Right kidney (tissue), 1 donor: ENCODE results near the gene MEI1.

ENCODE experiments used
- DNase-seq: peaks from one replicate; pipeline ENCODE4 v3.0.0-alpha.2; 2016

MEI1 gene

GRCh38 chr22:41742918-41743317 lies 43.6 kb downstream of the MEI1 start:
- no peak for DNase-seq

DNA sequence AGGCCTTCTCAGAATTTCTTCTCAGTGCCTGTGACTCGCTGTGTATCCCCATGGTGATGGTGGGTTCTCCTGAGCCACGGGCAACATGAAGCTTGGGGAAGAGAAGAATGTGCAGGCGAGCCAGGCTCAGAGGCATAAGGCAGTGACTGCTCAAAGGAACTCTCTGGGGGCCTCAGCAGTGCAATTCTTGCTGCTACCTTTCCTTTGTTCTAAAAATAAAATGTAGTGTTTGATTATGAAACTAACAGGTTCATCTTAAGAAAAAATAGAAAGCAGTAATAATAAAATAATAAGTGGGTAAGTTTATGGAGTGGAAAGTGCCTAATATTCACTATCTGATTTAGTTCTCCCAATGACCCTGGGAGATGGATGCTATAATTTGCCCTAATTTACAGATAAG lies 46.7 kb downstream of the MEI1 start:
- DNase-seq: no peak

DNA sequence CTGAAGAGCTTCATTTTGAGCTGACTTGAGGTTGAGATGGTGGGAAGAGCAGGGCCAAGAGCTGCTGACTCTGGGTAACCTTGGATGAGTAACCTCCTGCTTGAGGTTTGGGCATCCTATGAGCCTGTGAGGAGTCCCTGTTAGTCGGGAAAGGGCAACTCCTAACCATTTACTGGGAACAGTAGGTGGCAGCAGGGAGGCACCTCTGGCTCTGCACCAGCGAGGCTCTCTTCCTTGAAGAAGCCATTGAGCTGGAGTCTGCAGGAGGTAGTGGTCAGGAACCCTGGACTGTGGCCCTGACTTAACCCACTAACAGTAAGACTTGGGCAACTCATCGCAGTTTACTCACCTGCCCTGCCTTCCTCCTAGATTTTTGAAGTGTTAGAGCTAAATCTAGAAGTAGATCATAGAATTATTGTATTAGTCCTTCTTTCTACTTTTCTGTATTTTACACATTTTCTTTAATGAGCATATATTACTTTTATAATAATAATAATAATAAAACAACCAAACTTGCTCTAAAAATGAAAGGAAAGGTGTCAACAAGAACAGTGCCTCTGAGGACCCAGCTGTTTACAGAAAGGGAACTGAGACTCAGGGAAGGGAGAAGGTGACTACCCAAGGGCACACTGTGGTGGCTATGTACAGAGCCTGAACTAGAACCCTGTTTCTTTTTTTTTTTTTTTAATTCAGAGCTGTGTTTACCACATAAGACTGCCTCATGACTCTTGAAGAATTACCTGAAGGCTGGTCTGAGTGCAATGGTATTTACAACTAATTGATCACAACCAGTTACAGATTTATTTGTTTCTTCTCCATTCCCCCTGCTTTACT lies 47.5 kb downstream of the MEI1 start:
- DNase-seq: peak; percentile 42

DNA sequence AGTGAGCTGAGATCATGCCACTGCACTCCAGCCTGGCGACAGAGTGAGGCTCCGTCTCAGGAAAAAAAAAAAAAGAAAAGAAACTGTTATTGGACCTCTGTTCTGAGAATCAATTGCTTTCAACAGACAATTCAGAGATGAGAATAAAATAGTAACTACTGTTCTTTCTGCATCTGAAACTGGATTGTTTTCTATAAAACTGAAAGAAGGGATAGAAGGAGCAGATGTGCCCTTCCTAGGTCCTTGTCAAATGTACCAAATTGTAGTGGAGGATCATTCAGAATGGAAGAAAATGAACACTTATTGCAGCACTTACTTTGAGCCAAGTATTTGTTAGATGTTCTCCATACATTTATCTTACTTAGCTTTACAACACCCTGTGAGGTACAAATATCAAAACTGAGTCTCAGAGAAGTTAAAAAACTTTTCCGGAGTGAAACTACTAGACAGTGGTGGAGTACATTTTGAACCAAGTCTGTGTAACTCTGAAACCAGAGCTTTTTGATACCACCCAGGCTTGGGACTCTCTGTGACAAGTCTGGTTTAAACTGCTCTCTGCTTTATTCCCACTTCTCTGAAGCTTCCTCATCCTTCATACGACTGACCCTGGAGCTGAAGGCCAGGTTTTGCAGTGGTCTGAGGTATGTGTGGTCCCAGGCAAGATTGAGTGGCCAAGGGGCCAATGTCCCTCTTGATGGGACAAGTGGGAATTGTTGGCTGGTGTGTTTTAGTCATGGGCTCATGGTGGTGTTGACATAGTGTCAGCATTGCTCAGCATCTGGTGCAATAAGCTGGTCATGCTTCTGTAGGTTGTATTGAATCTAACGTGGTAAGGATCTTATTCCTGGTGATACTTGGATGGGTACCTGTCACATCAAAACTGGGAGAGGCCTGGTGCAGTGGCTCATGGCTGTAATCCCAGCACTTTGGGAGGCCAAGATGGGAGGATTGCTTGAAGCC lies 53.0 kb downstream of the MEI1 start:
- DNase-seq: no peak

- no peak for DNase-seq
Measured at GRCh38 chr22:41753984-41754383, 54.7 kb downstream of the MEI1 start.

- no peak for DNase-seq
Measured at GRCh38 chr22:41757502-41757901, 58.2 kb downstream of the MEI1 start.

DNA sequence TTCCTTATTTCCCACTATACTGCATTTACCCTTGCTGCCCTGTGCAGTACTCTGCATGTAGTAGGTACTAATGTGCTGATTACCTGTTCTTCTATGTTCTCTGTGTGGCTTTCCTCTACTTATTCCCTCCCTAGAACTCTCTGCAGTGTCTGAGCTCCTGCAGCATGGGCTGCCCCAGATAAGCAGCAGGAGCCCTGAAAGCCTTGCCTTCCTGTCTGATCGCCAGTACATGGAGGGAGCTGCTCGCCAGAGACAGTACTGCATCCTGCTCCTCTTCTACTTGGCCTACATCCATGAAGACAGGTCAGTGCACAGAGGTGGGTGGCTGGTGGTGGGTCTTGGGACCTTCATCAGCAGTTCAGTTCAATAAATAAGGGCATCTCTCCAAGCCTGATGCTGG lies 58.9 kb downstream of the MEI1 start:
- no peak for DNase-seq

DNA sequence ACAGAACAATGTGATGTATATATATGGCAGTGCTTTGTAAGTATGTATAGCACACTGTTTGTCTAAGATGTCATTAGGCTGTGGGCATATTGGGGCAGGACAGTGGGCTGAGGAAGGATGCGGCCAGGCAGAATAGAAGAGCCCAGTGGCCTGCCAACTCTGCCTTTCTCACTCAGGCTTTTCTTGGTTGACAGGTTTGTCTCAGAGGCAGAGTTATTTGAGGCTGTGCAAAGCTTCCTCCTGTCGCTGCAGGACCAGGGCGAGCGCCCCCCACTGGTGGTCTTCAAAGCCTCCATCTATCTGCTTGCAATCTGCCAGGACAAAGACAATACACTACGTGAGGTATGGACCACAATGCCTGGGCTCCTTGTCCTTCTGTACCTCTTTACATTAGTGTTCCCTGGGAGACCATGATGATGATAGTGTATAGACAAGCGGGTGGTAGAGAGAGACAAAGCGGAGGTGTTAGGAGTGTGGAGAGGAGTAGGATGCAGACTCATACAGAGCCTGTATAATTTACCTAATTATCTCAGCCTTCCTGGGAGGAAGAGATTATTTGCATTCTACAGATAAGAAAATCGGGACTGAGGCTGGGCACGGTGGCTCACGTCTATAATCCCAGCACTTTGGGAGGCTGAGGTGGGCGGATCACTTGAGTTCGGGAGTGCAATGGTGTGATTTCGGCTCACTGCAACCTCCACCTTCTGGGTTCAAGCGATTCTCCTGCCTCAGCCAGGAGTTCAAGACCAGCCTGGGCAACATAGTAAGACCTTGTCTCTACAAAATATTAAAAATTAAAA lies 63.9 kb downstream of the MEI1 start:
- no peak for DNase-seq

DNA sequence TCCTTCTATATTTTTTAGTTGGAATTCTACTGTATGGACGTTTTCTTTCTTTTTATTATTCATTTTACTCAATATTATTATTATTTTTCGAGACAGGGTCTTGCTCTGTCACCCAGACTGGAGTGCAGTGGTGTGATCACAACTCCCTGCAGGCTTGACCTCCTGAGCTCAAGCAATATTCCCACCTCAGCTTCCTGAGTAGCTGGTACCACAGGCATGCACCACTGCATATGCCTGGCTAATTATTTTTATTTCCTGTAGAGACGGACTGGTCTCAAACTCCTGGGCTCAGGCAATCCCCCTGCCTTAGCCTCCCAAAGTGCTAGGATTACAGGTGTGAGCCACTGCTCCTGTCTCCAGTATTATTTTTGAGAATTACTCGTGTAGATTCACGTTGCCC lies 67.2 kb downstream of the MEI1 start:
- DNase-seq: no peak

DNA sequence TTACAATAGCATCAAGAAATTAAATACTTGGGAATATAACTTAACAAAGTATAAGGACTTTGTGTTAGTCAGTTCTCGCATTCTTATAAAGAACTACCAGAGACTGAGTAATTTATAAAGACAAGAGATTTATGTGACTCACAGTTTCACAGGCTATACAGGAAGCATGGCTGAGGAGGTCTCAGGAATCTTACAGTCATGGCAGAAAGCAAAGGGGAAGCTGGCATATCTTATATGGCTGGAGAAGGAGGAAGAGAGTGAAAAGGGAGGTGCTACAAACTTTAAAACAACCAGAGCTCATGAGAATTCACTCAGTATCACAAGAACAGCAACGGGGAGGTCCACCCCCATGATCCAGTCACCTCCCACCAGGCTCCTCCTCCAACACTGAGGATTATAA lies 69.1 kb downstream of the MEI1 start:
- no peak for DNase-seq

DNA sequence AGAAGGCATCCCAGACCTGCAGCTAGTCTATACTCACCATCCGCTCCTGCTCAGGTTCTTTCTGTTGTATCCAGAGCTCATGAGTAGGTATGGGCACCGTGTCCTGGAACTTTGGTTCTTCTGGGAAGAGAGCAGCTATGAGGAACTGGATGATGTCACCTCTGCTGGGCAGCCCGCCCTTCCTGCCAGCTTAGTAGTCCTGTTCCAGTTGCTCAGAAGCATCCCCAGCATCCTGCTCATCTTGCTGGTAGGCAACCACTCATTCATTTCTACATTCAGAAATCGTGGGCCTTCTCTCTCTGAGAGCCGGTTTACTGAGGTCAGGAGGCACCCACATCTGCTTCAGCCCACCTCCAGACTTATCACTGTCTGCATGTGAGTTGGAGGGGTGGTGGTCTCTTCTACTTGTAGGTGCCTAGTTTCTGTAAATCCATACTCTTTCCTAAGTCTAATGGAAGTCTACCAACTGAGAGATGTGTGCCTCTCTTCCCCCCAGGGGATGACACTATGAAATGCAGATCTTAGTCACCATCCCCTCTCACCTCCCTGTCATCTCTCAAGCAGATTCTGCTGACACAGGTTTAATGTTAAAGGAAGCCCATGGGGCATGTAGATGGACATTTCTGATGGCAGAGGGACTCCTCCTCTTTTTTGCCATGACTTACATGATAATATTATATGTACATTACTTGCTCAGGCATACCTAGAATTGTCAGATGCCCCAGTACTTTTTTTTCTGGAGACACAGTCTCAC lies 71.6 kb downstream of the MEI1 start:
- DNase-seq: no peak

DNA sequence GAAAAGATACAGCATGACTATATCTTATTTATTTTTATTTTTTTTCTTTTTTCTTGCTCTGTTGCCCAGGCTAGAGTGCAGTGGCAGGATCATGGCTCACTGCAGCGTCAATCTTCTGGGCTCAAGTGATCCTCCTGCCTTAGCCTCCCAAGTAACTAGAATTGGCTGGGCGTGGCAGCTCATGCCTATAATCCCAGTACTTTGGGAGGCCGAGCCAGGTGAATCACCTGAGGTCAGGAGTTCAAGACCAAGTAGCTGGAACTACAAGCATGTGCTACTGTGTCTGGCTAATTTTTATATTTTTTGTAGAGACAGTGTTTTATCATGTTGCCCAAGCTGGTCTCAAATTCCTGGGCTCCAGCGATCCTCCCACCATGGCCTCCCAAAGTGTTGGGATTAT lies 72.9 kb downstream of the MEI1 start:
- no peak for DNase-seq

DNA sequence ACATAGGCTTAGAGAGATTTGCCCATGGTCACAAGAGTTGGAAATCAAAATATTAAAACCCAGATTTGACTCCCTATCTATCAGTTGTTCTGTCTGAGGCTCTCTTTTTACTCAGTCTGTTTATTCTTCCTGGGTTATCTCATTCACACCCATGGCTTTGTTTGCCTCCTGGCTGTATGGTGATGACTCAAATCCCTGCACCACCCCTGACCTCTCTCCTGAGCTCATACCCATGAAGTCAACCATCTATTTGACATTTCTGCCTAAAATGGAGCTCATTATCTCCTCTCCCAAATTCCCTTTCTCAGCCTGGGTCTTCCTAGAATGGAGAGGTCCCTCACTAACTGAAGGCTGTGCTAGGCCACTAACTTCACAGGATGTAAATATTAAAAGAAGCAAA lies 73.3 kb downstream of the MEI1 start:
- no peak for DNase-seq

- DNase-seq: no peak
Measured at GRCh38 chr22:41775338-41775737, 76.0 kb downstream of the MEI1 start.

DNA sequence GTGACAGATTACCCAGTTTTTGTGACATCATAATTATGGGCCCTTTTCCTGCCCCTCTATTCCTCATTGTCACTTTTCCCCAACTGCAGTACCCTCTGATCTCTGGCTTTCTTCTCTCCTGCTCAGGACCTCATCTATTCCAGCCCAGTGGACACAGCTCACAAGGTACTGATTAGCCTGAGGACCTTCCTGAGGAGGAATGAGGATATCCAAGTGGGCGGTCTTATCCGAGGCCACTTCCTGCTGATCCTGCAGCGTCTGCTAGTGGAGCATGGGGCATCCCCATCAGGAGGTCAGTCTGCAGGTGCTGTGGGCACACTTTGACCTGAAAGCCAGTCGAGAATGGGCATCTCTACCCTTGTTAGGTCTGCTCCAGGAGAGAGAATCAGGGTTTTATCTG lies 76.7 kb downstream of the MEI1 start:
- no peak for DNase-seq

GRCh38 chr22:41776381-41776780 lies 77.1 kb downstream of the MEI1 start:
- DNase-seq: no peak

DNA sequence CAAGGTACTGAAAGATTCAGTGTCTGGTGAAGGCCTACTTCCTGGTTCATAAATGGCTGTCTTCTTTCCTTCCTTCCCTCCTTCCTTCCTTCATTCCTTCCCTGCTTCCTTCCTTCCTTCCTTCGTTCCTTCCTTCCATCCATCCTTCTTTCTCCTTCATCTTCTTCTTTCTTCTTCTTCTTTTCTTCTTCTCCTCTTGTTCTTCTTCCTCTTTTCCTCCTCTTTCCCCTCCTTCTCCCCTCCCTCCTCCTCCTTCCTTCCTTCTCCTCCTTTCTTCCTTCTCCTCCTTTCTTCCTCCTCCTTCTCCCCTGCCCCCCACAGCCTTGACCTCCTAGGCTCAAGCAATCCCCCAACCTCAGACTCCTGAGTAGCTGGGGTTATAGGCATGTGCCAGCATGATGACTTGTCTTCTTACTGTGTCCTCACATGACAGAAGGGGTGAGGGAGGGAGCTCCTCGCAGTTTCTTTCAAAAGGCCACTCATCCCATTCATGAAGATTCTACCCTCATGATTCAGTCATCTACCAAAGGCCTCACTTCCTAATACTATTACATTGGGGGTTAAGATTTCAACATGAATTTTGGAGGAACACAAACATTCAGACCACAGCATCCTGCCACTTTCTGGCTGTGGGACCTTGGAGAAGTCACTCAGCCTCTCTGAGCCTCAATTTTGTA lies 78.6 kb downstream of the MEI1 start:
- DNase-seq: no peak

DNA sequence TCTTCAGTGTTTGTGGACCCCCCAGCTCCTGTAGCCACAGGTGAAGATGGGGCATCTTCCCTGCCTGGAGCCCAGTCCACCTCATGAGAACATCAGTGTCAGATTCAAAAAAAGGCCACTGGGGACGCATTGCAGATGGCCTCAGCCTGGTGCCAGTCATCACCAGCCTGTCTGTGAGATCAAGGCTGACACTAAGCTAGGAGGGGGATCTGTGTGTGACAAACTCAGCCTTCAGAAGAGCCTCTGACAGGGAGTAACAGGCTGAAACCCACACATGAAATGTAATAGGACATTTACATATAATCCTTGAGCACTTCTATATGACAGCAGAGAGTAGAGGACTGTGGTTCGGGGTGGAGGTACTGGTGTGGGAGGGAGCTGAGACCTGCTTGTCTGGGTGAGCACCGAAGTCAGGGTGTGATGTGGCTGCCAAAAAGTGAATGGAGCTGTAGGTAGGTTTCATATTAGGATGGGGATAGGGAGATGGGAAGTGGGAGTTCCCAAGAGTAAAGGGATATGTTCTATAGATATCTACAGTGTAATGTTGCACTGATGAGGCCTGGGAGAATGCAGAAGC lies 80.7 kb downstream of the MEI1 start:
- DNase-seq: no peak

- no peak for DNase-seq
Measured at GRCh38 chr22:41780746-41781505, 81.6 kb downstream of the MEI1 start.

- DNase-seq: no peak
Measured at GRCh38 chr22:41781507-41781906, 82.2 kb downstream of the MEI1 start.
